ENCODE measurements around the gene DDC. TPM values are rescaled to one million over a fixed set of nuclear protein-coding genes. Genes with fewer than 3 reads are reported as not detected.

Gene DDC
- total RNA-seq, 4 donors from 2014 or later, result 0.24 to 1.3 TPM; not detected in 2

GRCh38 chr7:50472427-50472826, 92.8 kb downstream of the DDC start:
- peaks cover 13 to 23% of the 10 kb centered on the region in 2 donors for H3K4me1 ChIP-seq
- no peaks in the 10 kb centered on the region for H3K9me3 ChIP-seq
- DNase-seq (no peak), ATAC-seq (no peak)
- in situ Hi-C loops (cut with MboI; ENCODE audit: low sequenced_read_pairs in 4 of 4) (loop anchor here in 3 of 4 donors (25.0 kb wide), 5 partner anchors 215 to 890 kb away; partner anchors contain the start of gene GRB10 (in 2 of the 3)), intact Hi-C loops (cut with DNase I; ENCODE audit: low total_unique reads) (loop anchor here (5.0 kb wide), 1 partner anchor 120 kb away; no protein-coding TSS in a partner anchor)
- H3K36me3 ChIP-seq, result no peaks in the 10 kb centered on the region
- no peak for TF ChIP-seq CTCF (IDR thresholded peaks at IDR 0.05 in 4 of 5, conservative IDR thresholded peaks at IDR 0.05 in 1 of 5)
- TF ChIP-seq POLR2A (IDR thresholded peaks at IDR 0.05), result no peak
- peak overlapping the region in 1 of 4 donors; percentile 83 for H3K27ac ChIP-seq
- no peak overlapping the region for H3K4me3 ChIP-seq
- no peaks in the 10 kb centered on the region for H3K27me3 ChIP-seq

- ATAC-seq (no peak), DNase-seq (no peak)
- in situ Hi-C loops (cut with MboI; ENCODE audit: low sequenced_read_pairs in 4 of 4), result loop anchor here in 3 of 4 donors (25.0 kb wide), 5 partner anchors 215 to 890 kb away; partner anchors contain the start of gene GRB10 (in 2 of the 3)
- Histone ChIP-seq H3K27me3 (no peaks in the 10 kb centered on the region), H3K36me3 (no peaks in the 10 kb centered on the region), H3K27ac (no peak overlapping the region), H3K4me1 (peaks cover 14 to 23% of the 10 kb centered on the region in 2 donors), H3K4me3 (no peak overlapping the region), H3K9me3 (no peaks in the 10 kb centered on the region)
- intact Hi-C loops (cut with DNase I; ENCODE audit: low total_unique reads), result loop anchor here (5.0 kb wide), 1 partner anchor 120 kb away; no protein-coding TSS in a partner anchor
- TF ChIP-seq CTCF (IDR thresholded peaks at IDR 0.05 in 4 of 5, conservative IDR thresholded peaks at IDR 0.05 in 1 of 5), result no peak
- no peak for TF ChIP-seq POLR2A (IDR thresholded peaks at IDR 0.05)
These were observed 93.2 kb downstream of the DDC start for GRCh38 chr7:50471970-50472369.

- intact Hi-C loops (cut with DNase I; ENCODE audit: low total_unique reads), result loop anchor here (1.0 to 5.0 kb wide), 2 partner anchors 42 to 122 kb away; no protein-coding TSS in a partner anchor
- DNase-seq, result peak; percentile 9 to 61
- H3K4me1 ChIP-seq, result peaks cover 14 to 23% of the 10 kb centered on the region in 2 donors
- H3K27ac ChIP-seq, result peak overlapping the region in 2 of 4 donors; percentile 23 to 65
- H3K4me3 ChIP-seq, result no peak overlapping the region
- no peaks in the 10 kb centered on the region for H3K27me3 ChIP-seq
- TF ChIP-seq CTCF (IDR thresholded peaks at IDR 0.05 in 4 of 5, conservative IDR thresholded peaks at IDR 0.05 in 1 of 5) (no peak), POLR2A (IDR thresholded peaks at IDR 0.05) (peak in 1 of 2 donors; percentile 64)
- ATAC-seq, result peak; percentile 38 to 40
- no peaks in the 10 kb centered on the region for H3K9me3 ChIP-seq
- H3K36me3 ChIP-seq, result no peaks in the 10 kb centered on the region
- in situ Hi-C loops (cut with MboI; ENCODE audit: low sequenced_read_pairs in 4 of 4), result loop anchor here in 3 of 4 donors (25.0 kb wide), 5 partner anchors 217 to 892 kb away; partner anchors contain the start of gene GRB10 (in 2 of the 3)
These were observed 94.7 kb downstream of the DDC start for GRCh38 chr7:50470250-50471163.

- Histone ChIP-seq H3K9me3 (no peaks in the 10 kb centered on the region), H3K4me1 (peaks cover 12 to 16% of the 10 kb centered on the region in 2 donors), H3K27me3 (no peaks in the 10 kb centered on the region), H3K36me3 (no peaks in the 10 kb centered on the region), H3K4me3 (no peak overlapping the region), H3K27ac (no peak overlapping the region)
- no peak for TF ChIP-seq POLR2A (IDR thresholded peaks at IDR 0.05)
- intact Hi-C loops (cut with DNase I; ENCODE audit: low total_unique reads), result loop anchor here (2.0 to 10.0 kb wide), 5 partner anchors 40 to 696 kb away; no protein-coding TSS in a partner anchor
- in situ Hi-C loops (cut with MboI; ENCODE audit: low sequenced_read_pairs in 4 of 4), result loop anchor here (5.0 to 25.0 kb wide), 9 partner anchors 126 to 893 kb away; partner anchors contain the start of gene GRB10 (in 2 of the 4)
- ATAC-seq (no peak), DNase-seq (no peak)
These were observed 96.0 kb downstream of the DDC start for GRCh38 chr7:50469181-50469580.
